Measurements from ENCODE around the gene TM4SF4. TPM values are rescaled to one million over a fixed set of nuclear protein-coding genes. Genes with fewer than 3 reads are reported as not detected.
"Not testable (repeated sequence)": the region's sequence is repeated elsewhere in the genome, so short reads cannot be mapped to it uniquely, and the experiment has no call there.

The TM4SF4 gene
- total RNA-seq, 4 donors from 2014 or later: 1.3 to 3.2 (median 2.2) TPM; not detected in 1

- no peak for ATAC-seq
- Histone ChIP-seq H3K4me1 (peaks cover 0 to 8% (median 0%) of the 10 kb centered on the region in 3 donors), H3K27ac (no peak overlapping the region), H3K9me3 (no peaks in the 10 kb centered on the region), H3K36me3 (no peaks in the 10 kb centered on the region), H3K27me3 (no peaks in the 10 kb centered on the region), H3K4me3 (no peak overlapping the region)
- TF ChIP-seq POLR2A (IDR thresholded peaks at IDR 0.05): no peak
- no peak for TF ChIP-seq CTCF (IDR thresholded peaks at IDR 0.05)
- TF ChIP-seq POLR2AphosphoS5 (IDR thresholded peaks at IDR 0.05): no peak
- TF ChIP-seq EP300 (IDR thresholded peaks at IDR 0.05): no peak
- WGBS, 2 donors (ENCODE audit: low coverage in 1 of 2): 93% methylated on average over 1 of the region's 1 CpG
Measured at GRCh38 chr3:149441642-149442041, 32.9 kb upstream of the TM4SF4 start.

GRCh38 chr3:149442043-149442442, 32.5 kb upstream of the TM4SF4 start:
- H3K27me3 ChIP-seq: no peaks in the 10 kb centered on the region
- H3K4me1 ChIP-seq: peaks cover 0 to 8% (median 0%) of the 10 kb centered on the region in 3 donors
- H3K36me3 ChIP-seq: no peaks in the 10 kb centered on the region
- no peaks in the 10 kb centered on the region for H3K9me3 ChIP-seq
- no peak for TF ChIP-seq POLR2A (IDR thresholded peaks at IDR 0.05)
- no peak for TF ChIP-seq POLR2AphosphoS5 (IDR thresholded peaks at IDR 0.05)
- TF ChIP-seq CTCF (IDR thresholded peaks at IDR 0.05): no peak
- TF ChIP-seq EP300 (IDR thresholded peaks at IDR 0.05): no peak
- no peak overlapping the region for H3K27ac ChIP-seq
- WGBS, 2 donors (ENCODE audit: low coverage in 1 of 2): 27 to 38% methylated on average over 1 of the region's 1 CpG
- H3K4me3 ChIP-seq: no peak overlapping the region
- ATAC-seq: no peak

- H3K9me3 ChIP-seq: no peaks in the 10 kb centered on the region
- no peak overlapping the region for H3K4me3 ChIP-seq
- H3K4me1 ChIP-seq: peaks cover 0 to 8% (median 0%) of the 10 kb centered on the region in 3 donors
- no peaks in the 10 kb centered on the region for H3K36me3 ChIP-seq
- no peak for ATAC-seq
- TF ChIP-seq POLR2A (IDR thresholded peaks at IDR 0.05) (no peak), EP300 (IDR thresholded peaks at IDR 0.05) (no peak), CTCF (IDR thresholded peaks at IDR 0.05) (no peak), POLR2AphosphoS5 (IDR thresholded peaks at IDR 0.05) (no peak)
- H3K27ac ChIP-seq: no peak overlapping the region
- WGBS, 2 donors (ENCODE audit: low coverage in 1 of 2): 50 to 56% methylated on average over 4 of the region's 4 CpGs
- no peaks in the 10 kb centered on the region for H3K27me3 ChIP-seq
Measured at GRCh38 chr3:149442851-149443544, 31.5 kb upstream of the TM4SF4 start.

GRCh38 chr3:149443545-149443912, 31.0 kb upstream of the TM4SF4 start:
- WGBS, 2 donors (ENCODE audit: low coverage in 1 of 2): 87 to 100% methylated on average over 2 of the region's 2 CpGs
- no peak for ATAC-seq
- H3K27ac ChIP-seq: no peak overlapping the region

GRCh38 chr3:149444867-149445266, 29.6 kb upstream of the TM4SF4 start:
- no CpG with 5 or more reads among the region's 26 CpGs for WGBS, 2 donors (ENCODE audit: low coverage in 1 of 2)
- H3K27me3 ChIP-seq, H3K27ac ChIP-seq, H3K4me3 ChIP-seq, ATAC-seq, H3K36me3 ChIP-seq, H3K9me3 ChIP-seq: not testable (repeated sequence)
- H3K4me1 ChIP-seq: peaks cover 0 to 14% (median 5%) of the 10 kb centered on the region in 3 donors

More at GRCh38 chr3:149443545-149443912, 31.0 kb upstream of the TM4SF4 start:
- Histone ChIP-seq H3K4me3 (no peak overlapping the region), H3K9me3 (no peaks in the 10 kb centered on the region), H3K27me3 (no peaks in the 10 kb centered on the region), H3K4me1 (peaks cover 0 to 8% (median 0%) of the 10 kb centered on the region in 3 donors), H3K36me3 (no peaks in the 10 kb centered on the region)
- no peak for TF ChIP-seq EP300 (IDR thresholded peaks at IDR 0.05)
- TF ChIP-seq CTCF (IDR thresholded peaks at IDR 0.05): no peak
- TF ChIP-seq POLR2AphosphoS5 (IDR thresholded peaks at IDR 0.05): no peak
- TF ChIP-seq POLR2A (IDR thresholded peaks at IDR 0.05): no peak
